H54 (cell line): ENCODE measurements around the gene CTBP1.
A peak's percentile ranks its signal among the peaks of the same experiment; 100 is the strongest.

ENCODE experiments used
- DNase-seq: peaks from one replicate; pipeline ENCODE4 v3.0.0; 2011; ENCODE audit warnings: low spot score, mixed read lengths; ENCODE audit not compliant: insufficient read length
- FAIRE-seq: peaks from 3 replicates; lab custom pipeline; 2011; peaks lifted over from hg19 to GRCh38; lab: Jason Lieb, UNC
- POLR2A ChIP-seq: IDR thresholded peaks from 2 replicates; pipeline ENCODE4 v1.6.1; 2011; ENCODE audit warnings: low read depth, mild to moderate bottlenecking, low read length

CTBP1 gene

GRCh38 chr4:1249731-1250526 lies 999 bp upstream of the CTBP1 start:
- FAIRE-seq (no peak), DNase-seq (no peak)
- no peak for TF ChIP-seq POLR2A

DNA sequence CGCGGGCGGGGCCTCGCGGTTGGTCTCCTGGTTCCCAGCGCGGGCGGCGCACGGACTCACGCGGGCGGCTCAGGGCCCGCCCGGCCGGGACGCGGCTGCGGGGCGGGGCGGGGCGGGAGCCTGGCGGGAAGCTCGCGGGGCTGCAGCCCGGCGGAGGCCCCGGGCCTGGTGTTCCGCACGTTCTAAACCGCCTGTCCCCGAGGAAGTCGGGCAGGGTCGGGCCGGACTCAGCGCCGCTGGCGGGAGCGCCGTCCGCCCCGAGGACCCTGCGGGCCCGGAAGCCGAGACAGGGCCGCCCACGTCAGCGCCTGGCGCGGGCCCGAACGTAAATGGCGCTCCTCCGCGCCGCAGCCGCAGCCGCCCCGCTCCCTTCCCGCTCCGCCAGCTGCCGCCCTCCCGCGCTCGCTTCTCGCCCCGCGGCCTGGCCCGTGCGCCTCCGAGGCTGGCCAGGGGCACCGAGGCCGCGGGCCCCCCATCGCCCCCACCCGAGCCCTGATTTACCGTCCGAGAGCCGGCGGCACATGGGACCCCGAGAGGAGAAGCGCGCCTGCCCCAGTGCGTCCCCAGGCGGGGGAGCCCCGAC lies 309 bp upstream of the CTBP1 start:
- TF ChIP-seq POLR2A, result no peak
- FAIRE-seq, result no peak
- peak; percentile 59 for DNase-seq

DNA sequence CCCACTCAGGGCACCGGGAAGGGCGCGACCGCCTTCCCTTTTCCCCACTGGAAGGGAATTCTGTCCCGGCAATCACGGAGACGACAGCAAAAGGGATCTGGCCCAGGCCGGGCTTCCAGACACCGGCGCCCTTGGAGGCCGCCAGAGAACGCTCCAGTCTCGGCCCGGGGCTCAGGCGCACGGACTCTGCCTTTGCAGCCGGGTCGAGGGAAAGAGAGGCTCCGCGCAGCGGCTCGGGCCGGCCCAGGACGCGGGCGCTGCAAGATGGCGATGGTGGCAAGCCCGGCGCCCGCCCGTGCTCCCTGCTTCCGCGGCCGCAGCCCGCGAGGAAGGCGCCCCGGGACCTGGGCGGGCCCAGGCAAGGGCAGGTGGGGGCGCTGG lies 1.1 kb downstream of the CTBP1 start:
- FAIRE-seq, result no peak
- TF ChIP-seq POLR2A, result no peak; the same call in 1 of the 2 replicates
- no peak for DNase-seq

- FAIRE-seq (no peak), DNase-seq (no peak)
- peak; percentile 26; the same call in 1 of the 2 replicates for TF ChIP-seq POLR2A
Observed at GRCh38 chr4:1246901-1247863, 1.7 kb downstream of the CTBP1 start.

DNA sequence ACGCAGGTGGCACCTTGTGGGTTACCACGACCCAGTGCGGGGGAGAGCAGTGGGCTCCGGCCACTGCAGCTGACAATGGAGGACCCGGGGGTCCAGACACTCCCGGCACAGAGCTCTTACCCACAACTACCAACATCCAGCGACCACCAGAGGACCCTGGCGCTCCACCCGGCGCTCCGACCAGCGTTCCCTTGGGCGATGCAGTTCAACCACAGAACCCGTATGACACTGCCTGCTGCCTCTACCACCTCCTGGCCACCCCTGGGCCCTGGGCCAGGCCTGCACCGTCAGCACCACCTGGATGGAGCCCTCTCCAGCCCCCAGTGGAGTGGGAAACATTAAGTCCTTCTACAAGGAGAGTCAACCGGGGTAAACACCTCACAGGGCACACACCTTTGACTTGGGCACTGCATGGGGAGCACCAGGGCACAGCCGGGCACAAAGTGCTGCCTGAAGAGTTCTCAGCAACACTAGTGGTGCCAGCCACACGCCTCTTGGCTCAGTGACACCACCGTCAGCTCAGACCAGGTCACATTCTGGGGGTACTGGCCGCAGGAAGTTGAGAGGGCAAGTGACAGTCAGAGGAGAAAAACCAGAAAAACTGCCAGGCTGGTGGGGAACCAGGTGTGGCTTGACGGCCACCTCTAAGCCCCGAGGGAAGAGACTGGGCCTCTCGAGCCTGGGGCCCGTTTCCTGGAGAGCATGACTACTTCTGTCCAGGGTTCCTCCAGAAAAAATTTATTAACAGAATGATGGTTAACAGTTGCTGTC lies 2.6 kb downstream of the CTBP1 start:
- TF ChIP-seq POLR2A, result no peak
- FAIRE-seq (no peak), DNase-seq (no peak)

DNA sequence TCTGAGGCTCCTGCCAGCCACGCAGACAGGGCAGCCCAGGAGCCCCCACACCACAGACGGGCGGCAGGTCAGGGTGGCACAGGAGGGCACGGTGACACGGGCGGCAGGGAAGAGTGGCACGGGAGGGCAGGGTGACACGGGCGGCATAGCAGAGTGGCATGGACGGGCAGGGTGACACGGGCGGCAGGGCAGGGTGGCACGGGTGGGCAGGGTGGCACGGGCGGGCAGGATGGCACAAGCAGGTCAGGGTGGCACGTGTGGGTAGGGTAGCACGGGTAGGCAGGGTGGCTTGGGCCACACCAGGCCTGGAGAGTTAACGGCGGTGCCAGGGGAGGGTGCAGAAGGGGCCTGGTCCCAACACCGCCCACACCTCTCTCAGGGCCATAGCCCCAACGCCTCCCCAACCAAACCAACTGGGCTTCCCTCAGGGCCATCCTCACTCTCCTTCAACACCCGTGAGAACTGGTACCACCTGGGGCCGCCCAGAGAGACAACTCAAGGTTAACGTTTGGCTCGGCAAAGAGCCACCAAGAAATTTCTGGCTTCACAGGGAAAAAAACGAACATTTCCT lies 3.4 kb downstream of the CTBP1 start:
- FAIRE-seq, result no peak
- TF ChIP-seq POLR2A, result no peak
- DNase-seq, result no peak

DNA sequence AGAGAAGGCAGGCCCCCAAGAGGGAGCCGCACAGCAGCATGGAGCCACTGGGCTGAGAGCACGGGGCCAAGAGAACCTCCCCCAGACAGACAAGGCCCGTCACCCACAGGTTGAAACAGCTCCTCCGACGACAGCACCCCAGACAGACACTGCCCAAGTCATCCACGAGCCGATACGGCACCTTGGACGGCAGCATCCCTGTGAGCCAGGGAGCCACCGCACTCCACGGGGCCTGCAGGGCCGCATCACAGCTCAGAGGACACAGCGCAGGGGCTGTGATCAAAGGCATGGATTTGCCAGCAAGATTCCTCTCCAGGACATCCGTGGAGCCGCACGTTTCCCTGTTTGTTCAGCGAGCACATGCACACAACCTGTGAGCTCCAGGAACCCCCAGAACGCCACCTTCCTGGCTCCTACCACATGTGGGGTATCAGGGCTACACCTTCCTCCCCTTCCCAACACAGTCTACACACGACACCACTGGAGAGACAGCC lies 3.9 kb downstream of the CTBP1 start:
- no peak for FAIRE-seq
- no peak for TF ChIP-seq POLR2A
- DNase-seq, result no peak

GRCh38 chr4:1244081-1244977 lies 4.6 kb downstream of the CTBP1 start:
- no peak for TF ChIP-seq POLR2A
- DNase-seq (no peak), FAIRE-seq (no peak)

- TF ChIP-seq POLR2A, result no peak
- no peak for DNase-seq
- no peak for FAIRE-seq
Observed at GRCh38 chr4:1243451-1244080, 5.4 kb downstream of the CTBP1 start.

DNA sequence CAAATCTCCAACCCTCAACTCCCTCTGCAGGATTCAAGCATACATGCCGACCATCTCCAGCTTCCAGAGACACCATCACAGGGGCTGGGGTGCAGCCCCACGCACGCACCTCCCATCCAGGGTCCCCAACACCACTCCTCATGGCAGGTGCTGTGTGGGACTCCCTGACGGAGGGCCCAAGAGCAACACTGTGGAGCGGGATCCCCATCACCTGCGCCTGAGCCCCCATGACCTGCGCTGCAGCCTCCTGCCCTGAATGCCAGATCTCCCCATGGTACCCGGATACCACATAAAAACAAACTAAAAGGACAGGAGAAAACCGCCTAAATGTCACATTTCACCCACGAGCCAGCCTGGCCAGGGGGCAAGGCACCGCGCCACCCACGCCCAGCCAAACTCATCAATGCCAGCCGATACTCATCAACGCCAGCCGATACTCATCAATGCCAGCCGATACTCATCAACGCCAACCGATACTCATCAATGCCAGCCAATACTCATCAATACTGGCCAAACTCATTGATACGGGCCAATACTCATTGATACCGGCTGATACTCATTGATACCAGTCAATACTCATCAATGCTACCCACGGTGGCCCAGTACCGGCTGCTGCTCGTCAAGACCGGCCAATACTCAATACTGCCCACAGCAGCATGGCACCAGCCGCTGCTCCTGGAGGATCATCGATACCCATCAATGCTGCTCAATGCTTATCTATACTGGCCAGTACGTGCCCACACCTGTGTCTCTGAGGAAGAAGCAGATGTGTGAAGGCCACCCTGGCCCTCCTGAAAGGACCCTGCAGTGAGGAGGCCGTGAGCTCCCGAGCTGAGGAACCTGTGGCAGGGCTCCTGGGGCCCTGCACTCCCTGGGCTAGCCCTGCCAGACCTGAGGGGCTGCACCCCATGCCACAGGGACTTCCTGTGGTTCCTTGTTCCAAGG lies 6.2 kb downstream of the CTBP1 start:
- no peak for FAIRE-seq
- DNase-seq, result no peak
- no peak for TF ChIP-seq POLR2A
